Stimulated activated CD4-positive, alpha-beta T cell treated with anti-CD3 and anti-CD28 coated beads, Interleukin-4, amount 100 ng/mL, for 4 hours (primary cell): ENCODE results near the gene TRMT10C.
"Not testable (repeated sequence)": the region's sequence is repeated elsewhere in the genome, so short reads cannot be mapped to it uniquely, and the experiment has no call there.

ENCODE experiments used
- DNase-seq, 2 experiments: peaks; one replicate each; pipeline ENCODE4 v3.0.0-alpha.2; 2020

Gene TRMT10C

DNA sequence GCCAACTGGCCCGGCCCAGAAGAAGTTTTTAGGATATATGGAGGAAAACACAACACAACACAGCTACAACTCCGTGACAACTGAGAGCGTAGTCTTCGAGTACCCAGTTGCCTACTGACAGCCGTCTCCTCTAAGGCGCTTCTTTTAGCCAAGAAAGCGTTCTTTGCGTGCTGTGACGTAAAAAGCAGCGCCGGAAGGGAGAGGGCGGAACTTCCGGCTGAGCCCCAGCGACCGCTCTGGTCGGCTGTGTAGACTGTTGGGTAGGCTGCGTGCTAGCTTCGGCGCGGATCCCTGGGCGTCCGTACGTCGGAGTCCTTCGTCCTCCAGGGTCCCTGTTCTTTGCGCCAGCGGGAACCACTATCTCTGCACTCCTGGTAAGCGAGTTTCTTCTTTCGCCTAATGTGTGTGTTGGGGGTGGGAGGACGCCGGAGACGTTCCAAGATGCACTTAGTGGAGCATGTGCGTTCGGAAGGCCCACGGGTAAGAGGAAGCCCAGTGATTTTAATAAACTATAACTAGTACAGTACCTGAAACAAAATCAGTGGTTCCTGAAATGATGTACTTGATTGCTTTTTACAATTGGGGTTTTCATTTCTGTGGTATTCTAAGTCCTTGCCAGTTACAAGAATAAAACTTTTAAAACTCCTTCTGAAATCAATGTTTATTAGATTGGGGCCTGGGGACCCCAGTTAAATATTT, at the start of gene TRMT10C:
TSS of gene TRMT10C (plus strand) at position 239 of the 699 bp plus-strand sequence. CDS start 2,914 bp downstream, outside the sequence.
- peak; percentile 87 to 90 for DNase-seq

DNA sequence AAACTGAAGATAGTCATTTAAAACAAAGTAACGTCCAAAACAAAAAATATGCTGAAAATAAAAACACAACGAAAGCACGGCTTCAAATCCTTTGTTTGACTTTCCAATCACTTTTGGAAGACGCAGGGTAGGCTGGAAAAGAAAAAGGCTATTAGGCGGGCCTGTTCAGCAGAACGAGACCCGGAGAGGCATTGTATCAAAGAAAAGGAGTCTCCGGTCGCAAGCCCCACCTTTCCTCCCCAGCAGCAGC, 49.3 kb upstream of the TRMT10C start:
- DNase-seq: peak in 1 of 2 experiments; percentile 23

DNA sequence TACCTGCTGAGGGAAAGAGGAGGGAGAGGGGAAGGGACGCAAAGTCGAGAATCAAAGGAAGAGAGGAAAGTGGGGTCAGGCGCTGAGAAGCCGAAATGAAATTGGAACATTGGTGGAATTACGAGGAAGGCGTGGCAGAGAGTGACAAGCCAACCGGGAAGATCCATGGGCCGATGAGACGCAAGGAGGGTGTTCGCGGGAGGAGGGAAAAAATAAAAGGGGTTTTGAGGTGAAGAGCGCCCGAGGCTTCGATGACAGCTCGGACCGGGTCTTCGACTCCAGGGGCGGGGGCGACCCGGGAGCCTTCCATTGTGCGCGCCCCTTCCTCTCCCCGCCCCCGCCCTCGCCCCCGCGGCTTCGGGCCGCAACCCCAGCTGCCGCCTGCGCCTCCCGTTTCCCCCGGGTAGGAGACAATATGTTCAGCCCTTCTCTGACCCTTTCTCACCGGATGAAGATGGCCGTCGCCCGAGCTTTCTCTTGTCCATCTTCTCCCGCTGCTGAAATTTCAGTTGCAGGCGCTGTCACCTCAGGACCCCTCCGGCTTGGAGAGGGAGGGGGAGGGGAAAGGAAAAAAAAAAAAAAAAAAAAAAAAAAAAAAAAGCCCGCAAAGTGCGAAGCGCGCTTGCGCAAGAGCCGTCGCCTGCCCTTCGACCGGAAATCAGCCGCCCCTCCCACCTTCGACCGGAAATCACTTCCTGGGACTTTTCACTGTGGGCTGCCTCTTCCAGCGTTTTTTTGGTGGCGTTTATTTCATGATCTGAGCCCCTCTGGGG, 48.8 kb upstream of the TRMT10C start, which contains the start of gene SENP7:
TSS of gene SENP7 (minus strand) at position 567 of the 773 bp plus-strand sequence. CDS start at position 485, 82 bp downstream.
- DNase-seq: peak; percentile 70

DNA sequence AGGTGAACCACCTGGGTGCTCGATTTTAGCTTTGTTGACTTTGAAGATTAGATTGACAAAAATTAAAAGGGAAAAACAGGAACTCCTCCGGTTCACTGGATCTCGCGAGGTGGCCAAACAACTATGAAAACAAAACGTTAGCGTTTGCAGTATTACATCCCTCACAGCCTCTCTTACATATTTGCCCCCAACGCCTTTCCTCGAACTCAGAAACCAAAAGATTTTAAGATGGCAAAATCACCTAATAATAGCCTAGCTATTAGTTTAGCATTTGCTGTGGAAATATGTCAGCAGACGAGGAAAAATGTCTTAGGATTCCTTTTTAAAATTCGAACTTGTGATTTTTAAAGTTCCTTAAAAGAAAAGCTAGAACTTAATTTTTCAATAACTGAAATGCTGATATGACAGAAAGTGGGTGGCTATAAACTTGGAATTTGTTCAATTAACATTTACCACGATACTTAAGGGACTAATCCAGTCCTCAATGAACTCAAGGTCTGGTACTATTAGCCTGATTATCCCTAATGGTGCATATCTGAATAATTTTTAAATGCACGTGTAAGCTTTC, 48.2 kb upstream of the TRMT10C start:
- no peak for DNase-seq

DNA sequence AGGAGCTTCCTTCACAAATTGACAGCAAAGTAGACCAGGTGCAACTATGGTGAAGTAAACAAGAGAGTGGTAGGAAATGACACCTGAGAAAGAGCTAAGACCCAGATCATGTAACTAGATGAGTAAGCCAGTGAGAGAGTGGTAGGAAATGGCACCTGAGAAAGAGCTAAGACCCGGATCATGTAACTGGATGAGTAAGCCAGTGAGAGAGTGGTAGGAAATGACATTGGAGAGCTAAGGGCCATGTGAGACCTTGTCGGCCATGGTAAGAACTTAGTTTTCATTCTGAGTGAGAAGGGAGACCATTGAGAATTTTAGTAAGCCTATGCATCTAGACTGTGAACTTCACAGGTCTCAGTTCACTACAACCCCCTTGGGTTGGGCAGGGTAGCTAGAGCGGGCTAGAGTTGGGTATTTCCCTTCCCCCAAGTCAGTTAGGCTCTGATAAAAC, 43.2 kb upstream of the TRMT10C start:
- DNase-seq: peak; percentile 6 to 47

DNA sequence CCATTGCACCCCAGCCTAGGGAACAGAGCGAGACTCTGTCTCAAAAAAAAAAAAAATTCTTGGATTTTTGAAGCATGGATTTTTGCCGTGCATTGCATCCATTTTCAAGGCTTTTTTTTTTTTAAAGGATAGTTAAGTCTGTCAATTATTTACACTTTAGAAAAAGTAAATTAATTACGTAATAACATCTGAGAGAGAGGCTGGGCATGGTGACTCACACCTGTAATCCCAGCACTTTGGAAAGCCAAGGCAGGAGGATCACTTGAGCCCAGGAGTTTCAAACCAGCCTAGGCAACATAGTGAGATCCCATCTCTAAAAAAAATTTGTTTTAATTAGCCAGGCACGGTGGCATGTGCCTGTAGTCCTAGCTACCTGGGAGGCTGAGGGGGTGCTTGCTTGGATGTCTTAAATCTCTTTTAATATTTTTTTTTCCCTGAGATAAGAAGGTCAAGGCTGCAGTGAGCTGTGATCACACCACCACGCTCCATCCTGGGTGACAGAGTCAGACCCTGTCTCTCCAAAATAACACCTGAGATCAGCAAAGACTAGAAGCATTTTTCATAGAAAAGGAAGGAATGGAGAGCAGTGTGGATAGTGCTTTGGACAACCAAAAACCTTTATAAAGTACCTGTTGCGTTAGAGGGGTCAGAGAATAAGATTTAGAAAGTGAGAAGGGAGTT, 41.8 kb upstream of the TRMT10C start:
- DNase-seq: no peak

DNA sequence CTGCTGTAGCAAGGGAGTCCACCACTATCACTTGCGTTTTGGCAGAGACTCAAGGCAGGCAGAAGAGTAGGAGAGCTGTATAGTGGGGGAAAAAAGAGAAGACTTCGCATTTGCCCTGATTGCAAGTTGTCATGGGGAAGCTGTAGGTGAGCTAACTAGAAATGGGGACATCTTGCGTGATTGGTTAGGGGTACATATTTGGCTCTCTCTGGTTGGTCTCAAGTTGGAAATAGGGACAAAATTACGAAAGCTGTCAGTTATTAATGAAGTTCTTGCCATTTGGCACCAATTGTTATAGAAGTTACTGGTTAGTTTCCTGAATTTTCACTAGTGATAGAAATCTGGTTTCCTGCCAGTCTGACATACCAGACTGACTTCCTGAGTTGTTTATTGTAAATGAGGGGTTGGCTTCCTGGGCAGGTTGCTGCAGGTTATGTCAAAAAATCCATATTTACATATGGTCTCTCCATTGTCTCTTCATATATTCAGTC, 40.4 kb upstream of the TRMT10C start:
- DNase-seq: peak in 1 of 2 experiments; percentile 14

DNA sequence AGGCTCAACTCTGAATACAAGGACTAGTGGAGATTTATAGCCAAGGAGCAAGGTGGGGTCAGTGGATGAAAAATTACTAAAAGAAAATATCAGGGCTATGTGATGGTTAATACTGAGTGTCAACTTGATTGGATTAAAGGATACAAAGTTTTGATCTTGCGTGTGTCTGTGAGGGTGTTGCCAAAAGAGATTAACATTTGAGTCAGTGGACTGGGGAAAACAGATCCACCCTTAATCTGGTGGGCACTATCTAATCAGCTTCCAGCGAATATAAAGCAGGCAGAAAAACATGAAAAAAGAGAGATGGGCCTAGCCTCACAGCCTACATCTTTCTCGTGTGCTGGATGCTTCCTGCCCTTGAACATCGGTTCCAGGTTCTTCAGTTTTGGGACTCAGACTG, 34.2 kb upstream of the TRMT10C start:
- DNase-seq: no peak

DNA sequence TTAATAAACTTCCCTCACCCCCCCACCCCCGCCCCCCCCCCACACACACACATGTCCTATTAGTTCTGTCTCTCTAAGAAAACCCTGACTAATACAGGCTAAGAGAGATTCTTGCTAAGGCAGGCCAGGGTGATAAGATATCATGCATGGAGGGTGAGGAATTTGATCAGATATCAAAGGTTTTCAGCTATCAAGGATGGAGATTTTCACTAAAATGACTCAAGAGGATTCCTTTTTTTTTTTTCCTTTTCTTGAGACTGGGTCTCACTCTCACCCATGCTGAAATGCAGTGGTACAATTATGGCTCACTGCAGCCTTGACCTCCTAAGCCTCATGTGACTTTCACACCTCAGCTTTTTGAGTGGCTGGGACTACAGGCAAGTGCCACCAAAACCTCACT, 33.8 kb upstream of the TRMT10C start:
- DNase-seq: no peak

DNA sequence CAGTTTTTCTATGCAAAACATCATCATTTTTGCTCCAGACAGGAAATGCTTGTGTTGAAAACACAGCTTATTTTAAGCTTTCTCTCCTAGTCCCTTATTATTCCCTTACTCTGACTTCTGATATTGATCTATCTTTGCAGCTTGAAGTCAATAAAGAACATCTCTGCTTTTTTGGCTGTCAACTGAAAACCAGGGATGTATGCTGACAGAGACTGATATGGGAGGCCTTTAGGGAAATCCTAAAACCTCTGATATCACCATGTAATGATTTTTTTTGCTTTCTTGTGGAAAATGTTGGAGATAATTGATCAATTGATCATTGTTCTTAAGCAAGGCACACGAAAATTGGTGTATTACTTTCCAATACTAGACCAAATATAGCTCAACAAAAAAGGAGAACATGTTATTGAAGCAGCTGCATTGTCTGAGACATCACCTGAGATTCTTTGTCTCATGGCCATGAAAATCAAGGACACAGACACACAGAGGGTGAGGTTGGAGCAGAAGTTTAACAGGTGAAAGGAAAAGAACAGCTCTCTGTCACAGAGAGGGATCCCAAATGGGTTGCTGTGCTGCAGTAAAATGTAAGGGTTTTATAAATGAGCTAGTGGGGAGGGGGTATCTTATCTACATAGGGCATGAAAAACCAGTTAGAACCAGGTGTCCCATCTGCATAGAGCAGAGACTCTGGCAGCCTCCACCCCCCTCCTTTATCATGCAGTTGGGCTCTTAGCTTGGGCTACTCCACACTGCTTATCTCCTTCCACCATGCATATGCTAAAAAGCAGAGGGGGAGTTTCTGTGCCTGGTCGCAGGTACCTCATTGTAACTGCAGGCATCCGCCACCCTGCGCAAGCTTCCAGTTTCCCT, 31.6 kb upstream of the TRMT10C start:
- no peak for DNase-seq

DNA sequence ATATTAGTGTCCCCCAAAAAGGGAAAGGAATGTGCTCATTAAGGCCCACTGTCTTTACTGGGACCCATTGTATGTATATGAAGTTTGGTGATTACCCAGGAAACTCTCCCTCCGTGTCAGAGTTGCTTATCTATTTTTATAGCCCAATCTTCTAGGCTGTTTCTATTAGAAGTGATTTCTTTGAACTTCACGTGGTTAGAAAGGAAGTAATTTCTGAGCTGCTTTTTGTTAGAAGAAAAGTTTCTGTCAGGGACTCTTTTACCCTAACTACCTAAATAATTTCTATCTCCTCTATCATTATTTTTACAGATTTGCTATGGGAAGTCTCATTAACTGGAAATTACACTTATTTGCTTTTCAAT, 31.0 kb upstream of the TRMT10C start:
- DNase-seq: no peak

DNA sequence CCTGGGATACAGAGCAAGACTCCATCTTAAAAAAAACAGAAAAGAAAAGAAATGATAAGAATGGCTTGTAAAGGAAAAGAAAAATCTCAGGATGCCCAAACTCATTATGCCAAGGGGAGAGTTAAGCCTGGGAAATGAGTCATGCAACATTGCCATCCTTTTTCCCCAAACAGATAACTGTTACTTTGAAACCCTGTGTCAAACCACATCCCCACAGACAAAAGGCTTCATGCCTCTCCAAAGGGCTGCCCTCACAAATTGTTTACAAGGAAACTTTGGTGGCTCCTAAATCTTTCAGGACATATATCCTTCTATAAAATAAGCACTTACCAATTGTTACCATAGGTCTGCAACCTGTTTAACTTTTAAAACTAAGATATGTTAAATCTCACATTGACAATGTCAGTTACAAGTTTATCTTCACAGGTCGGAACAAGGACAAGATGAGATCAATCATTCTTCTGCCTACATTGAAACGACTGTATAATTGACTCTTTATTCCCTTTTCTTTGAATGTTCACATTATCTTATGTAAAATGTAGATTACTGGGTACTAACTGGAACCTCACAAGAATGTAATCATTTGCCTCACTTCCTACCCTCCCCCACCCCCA, 30.1 kb upstream of the TRMT10C start:
- DNase-seq: no peak

DNA sequence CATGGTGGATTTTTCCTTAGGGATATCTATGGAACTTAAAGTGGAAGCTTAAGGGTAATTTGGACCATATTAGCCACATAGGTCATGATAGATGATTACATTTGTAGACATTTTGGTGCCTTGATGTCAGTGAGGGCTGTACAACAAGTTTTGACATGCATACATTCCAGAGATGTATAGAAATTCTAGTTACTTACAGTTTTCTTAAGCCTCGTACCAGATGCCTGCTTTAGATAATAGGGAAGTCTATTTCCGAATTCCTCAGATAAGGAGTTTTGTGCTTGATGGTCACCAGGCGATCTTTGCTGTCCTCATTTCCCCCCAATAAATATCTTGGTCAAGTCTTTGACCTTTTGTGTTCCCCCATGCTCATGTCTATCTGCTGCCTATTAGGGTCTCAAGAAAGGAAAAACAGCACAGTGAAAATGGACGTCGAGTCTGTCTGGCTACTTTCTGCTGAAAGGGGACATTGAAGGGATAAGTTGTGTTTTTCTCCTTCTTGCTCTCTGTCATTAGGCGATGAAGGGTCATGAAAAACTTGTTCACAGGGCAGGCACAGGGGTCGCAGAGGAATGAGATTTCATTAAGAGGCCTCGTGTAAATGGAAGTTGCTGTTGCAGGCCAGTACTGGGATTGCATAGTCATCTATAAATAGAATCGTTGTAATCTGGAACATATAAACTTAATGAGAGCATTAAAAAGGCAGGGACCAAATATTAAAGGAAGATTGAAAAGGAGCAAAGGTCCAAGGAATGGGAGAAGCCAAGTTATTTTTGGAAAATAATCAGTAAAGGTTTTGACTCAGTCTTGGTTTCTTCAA, 28.7 kb upstream of the TRMT10C start:
- DNase-seq: no peak

DNA sequence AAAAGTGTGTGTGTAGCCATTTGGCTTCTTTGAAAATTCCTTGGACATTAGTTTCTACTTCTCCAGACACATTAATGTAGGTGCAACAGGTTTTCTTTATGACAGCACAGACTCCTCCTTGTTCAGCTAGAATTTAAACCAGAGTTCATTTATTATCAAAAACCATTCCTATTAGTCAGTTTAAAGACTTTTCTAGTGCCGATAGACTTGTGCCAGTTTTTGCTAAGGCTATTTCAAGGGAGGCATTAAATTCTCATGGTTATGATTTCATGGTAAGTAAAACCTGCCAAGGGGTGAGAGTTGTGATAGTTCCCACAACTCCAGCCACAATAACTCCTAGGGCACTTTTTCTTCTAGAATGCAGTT, 28.1 kb upstream of the TRMT10C start:
- no peak for DNase-seq

DNA sequence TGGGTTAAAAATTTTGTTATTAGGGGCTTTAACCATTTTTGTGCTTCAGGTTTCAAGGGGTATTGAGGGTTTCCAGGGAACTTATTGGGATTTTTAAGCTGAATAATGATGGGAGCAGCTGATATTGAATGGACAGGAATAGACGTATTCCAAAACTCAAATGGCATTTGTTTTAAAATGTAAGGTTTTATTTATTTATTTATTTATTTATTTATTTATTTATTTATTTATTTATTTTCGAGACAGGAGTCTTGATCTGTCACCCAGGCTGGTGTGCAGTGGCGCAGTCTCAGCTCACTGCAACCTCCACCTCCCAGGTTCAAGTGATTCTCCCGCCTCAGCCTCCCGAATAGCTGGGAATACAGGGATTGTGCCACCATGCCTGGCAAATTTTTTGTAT, 26.4 kb upstream of the TRMT10C start:
- DNase-seq: no peak

DNA sequence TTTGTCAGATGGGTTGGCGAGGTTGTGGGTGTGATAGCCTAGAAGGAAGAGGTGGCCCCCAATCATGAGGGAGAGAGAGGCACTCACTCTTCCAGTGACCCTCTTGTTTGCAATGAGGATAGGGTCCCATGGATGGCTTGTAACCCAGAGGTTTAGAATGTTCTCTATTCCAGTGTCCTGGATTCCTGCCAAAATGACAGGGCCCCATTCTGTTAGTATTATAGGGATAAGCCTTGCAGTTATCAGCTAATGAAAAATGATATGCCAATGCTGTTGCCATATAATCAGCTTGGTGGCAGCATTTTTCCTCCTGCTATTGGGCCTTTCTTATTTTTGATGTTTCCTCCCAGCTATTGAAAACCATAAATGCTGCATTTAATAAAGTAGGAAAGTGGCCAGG, 25.4 kb upstream of the TRMT10C start:
- no peak for DNase-seq

DNA sequence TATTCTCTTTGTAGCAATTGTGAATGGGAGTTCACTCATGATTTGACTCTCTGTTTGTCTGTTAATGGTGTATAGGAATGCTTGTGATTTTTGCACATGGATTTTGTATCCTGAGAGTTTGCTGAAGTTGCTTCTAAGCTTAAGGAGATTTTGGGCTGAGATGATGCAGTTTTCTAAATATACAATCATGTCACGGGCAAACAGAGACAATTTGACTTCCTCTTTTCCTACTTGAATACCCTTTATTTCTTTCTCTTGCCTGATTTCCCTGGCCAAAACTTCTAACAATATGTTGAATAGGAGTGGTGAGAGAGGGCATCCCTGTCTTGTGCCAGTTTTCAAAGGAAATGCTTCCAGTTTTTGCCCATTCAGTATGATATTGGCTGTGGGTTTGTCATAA, 24.7 kb upstream of the TRMT10C start:
- DNase-seq: not testable (repeated sequence)

DNA sequence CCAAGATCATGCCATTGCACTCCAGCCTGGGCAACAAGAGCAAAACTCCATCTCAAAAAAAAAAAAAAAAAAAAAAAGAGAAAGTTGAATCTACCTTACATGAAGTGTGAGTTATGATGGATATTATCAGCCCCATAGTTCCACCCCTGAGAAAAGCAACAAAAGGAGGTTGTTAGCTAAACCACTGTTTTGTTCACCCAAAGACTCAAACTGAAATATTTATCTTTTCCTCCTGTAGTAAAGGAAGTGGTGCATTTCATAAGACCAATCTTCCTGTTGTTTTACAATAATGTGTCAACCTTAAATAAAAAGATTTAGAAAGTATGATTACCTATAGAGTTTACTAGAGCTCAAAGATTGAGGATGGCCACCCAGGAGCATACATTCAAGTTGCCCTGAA, 18.7 kb upstream of the TRMT10C start:
- DNase-seq: no peak

DNA sequence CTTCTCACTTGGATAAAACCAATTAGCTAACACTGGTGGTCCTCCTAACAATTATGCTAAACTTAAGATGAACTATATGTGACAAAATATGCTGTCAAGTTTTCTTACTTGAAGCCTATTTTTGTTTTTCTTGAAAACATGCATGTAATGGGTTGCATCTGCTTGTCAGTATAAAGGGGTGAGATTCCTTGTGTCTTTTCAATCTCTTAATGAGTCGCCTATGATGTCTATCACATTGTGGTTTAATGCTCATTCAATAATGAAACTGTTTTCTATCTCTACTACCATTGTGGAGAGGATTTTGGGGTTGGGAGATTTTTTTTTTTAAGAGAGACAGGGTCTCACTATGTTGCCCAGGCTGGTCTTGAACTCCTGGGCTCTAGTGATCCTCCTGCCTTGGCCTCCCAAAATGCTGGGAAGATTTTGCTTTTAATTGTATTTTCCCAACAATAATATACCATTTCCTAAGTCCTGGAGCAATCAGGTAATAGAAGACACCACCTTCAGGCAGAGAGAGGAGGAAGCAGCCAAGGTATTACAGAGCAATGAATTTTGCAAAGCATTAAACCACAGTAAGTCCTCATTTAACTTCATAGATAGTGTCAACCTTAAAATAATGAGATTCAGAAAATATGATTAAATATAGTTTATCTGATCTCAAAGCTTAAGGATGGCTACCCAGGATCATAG, 17.4 kb upstream of the TRMT10C start:
- no peak for DNase-seq

DNA sequence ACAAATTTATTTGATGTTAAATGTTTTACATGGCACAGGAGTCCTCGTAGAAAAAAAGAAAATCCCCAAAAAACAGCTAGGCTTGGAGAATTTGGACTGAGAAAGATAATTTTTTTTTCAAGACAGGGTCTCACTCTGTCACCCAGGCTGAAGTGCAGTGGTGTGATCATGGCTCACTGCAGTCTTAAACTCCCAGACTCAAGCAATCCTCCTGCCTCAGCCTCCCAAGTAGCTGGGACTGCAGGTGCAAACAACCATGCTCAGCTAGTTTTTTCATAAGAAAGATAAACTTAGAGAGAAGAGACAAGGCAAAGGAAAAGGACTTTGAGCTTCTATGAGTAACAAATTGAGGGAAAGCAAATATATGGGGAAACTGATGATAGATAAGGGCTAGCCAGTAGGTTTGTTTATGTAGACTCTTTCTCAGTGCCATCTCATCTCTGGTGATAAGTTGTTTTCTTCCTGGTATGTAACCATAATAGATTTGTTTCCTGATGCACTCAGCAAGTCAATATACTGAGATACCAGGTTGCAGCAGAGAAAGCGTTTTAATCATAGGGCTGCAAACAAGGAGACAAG, 13.1 kb upstream of the TRMT10C start:
- DNase-seq: no peak
